Measurements from ENCODE around the gene HTR2C. TPM values are rescaled to one million over a fixed set of nuclear protein-coding genes. Genes with fewer than 3 reads are reported as not detected.

The HTR2C gene
- total RNA-seq, 1 donor from 2014 or later: 11.0 TPM

DNA sequence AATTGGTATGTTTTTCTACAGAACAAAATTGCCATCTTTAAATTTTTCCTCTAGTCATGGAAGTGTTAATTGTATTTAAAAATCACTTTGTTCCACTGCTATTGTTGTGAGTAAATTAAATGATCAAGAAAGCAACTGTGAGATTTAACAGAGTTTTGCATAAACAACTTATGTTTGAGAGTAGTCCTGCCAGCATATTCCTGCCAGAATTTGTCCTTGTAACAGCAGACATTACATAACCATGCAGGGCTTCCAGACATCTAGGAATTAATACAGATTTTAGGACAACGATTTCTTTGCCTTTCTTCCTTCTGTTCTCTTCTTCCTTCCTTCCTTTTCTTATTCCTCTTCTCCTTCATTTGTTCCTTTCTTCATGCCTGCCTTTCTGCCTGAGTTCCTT, 125.5 kb downstream of the HTR2C start:
- no peak for FAIRE-seq
- DNase-seq (ENCODE audit: low spot score in 2 of 2): no peak

DNA sequence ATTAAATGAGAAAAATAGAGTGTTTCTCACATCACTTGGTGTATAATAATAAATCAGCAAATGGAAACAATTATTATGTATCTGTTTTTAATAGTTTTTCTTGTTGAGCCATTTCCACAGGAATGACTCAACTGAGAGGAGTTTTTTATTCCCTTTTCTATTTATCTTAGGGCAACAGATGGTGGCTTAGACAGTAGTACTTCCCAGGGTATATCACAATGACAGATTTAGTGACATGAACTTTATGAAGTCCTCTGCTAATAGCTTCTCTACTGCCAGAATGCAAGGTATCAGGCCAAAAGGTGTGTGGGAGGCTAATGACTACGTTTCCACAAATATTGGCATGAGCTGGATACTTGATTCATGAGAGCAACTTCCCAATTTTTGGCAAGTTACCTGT, 126.7 kb downstream of the HTR2C start:
- no peak for DNase-seq (ENCODE audit: low spot score in 2 of 2)
- no peak for FAIRE-seq

DNA sequence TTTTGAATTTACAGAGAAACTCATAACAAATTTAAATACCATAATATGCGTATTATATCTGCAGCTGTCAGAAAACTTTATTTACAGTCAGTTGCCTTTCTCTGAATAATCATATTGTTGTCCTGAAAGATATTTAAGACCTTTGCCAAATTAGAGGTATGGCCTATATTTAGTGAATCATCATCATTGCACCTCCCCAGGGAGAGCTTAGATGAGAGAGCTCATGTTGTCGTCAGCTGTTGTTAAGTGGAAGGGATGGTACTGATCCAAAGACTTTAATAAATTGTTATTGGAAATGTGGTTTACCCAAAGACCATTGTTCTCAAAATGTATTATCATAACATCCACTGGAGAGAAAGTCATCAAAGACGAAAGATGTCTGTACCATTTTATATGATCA, 128.6 kb downstream of the HTR2C start:
- FAIRE-seq (no peak), DNase-seq (ENCODE audit: low spot score in 2 of 2) (no peak)

DNA sequence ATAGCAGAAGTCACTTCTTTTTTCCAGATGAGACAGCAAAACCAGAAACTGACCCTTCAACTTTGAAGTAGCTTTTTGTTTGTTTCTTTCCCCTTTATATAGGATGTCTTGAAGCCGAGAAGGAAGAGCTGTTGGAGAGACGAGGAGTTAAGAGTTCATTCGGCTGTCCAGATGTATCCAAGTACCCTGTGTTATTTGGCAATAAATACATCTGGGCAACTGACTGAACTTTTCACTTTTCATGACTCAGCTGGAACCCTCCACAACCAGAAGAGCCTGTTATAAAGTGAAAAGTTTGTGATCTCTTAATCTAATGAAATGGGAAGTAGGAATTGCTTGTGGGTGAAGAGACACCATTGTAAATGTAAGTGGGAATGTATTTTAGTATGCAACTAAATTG, 131.2 kb downstream of the HTR2C start:
- DNase-seq (ENCODE audit: low spot score in 2 of 2): no peak
- no peak for FAIRE-seq

DNA sequence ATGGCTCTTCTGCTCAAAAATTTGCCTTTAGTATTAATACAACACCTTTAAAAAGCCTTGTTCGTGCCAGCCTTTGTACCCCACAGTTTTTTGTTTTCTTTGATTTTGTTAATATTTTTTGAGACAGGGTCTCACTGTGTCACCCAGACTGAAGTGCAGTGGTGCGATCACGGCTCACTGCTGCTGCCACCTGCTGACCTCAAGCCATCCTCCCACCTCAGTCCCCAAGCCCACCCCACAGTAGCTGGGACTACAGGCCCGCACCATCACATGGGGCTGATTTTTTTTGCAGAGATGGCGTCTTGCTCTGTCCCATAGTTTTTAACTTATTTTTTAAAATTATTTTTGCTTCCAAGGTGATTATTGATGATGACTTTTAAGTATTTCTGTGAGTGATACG, 134.0 kb downstream of the HTR2C start:
- FAIRE-seq: no peak
- no peak for DNase-seq (ENCODE audit: low spot score in 2 of 2)

DNA sequence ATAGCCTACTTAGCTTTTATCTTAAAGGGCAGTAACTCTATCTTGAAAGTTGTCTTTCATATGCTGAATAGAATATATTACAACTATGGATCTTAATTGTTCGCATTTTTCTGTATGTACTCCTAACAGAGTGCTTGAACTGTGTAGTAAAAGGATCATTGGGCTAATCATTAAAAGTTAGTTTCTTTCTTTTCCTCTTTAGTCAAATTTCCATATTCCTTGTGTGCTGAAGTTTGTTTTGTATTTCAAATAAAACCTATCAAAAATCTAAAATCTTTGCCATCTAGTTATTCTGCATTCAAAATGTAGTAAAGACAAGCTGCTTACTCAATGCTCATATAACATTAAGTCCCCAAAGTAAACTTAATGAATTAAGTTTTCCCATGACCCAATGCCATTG, 182.7 kb downstream of the HTR2C start:
- FAIRE-seq: no peak
- DNase-seq (ENCODE audit: low spot score in 2 of 2): no peak

DNA sequence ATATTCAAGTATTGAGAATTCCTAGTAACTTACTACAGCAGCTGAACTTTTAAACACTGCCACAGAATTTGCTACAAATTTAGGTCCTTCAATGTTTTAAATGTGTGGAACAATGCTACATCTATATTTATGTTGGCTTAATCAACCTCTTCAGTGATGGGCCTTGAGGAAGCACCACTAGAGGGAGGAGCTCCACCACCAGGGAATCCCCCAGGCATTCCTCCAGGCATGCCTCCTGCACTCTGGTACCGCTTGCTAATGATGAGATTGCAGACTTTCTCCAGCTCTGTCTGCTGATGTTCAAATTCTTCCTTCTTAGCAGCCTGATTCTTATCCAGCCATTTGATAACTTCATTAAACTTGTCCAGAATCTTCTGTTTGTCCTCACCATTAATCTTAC, 190.8 kb downstream of the HTR2C start:
- no peak for DNase-seq (ENCODE audit: low spot score in 2 of 2)
- FAIRE-seq: no peak

DNA sequence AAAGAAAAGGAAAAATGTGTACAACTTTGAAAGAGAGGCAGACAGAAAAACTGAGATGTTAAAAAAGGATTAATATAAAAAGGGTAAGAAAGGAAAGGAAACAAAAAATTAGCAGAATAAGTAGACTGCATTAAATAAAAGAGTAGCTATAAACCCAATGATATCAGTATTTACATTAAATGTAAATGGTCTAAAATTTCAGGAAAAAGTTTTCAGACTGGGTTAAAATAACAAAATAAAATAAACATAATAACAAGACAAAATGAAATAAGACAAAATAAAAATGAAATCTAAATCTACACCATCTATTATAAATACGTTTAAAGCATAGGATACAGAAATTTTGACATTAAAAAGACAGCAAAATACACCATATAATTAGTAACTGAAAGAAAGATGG, 199.0 kb downstream of the HTR2C start:
- peak; percentile 37 for FAIRE-seq
- DNase-seq (ENCODE audit: low spot score in 2 of 2): no peak

DNA sequence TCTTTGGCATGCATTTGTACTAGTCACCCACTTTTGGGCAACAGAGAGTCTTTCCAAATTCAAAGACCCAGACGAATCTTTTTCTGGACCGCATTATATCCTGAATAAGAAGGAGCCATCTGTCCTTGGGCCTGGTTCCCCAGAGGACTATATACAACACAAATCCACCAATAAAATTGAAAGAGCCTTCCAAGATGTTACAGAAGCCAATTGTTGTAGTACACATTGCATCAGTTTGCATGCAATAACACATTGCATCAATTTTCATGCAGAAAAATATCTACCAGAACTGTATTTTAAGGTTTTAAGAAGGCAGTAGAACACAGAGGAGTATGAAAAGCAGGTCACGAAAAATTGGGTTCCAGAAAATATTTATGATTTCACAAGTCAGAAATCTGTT, 203.2 kb downstream of the HTR2C start:
- DNase-seq (ENCODE audit: low spot score in 2 of 2) (no peak), FAIRE-seq (no peak)

DNA sequence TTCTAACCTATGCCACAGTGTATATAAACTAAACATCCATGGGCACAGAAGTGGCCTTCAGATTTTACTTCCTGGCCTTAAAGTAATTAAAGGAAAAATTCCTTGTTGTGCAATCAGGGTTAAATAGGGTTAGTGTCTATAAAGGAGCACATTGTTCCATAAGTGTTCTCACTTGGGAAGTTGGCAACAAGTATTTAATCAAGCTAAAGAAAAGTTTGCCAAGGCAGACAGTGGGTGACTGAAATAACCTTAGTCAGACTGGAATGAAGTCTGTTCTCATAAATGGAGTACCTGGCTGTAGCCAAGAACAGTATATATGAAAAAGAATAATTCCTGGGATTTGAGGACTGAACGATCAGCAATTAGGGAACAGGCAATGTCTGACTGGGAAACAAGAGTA, 213.6 kb downstream of the HTR2C start:
- no peak for DNase-seq (ENCODE audit: low spot score in 2 of 2)

DNA sequence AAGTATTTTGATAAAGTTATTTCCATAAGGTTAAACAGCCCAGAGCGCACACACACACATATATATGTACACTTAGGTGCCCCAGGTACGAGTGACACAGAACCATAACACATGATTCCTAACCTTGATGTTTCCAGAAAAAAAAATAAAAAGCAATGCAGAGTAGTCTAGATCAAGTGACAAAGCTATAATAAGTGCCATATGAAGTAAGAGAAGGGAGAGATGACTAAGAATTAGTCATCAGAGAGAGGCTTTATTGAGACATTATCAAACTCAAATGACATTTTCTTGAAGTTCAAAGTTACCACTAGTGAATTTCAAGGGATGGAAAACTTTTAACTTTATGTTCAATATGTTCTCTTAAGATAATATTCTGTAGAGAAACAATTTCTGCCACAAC, 215.0 kb downstream of the HTR2C start:
- FAIRE-seq (no peak), DNase-seq (ENCODE audit: low spot score in 2 of 2) (no peak)

More for the DNA sequence above, 213.6 kb downstream of the HTR2C start:
- FAIRE-seq: no peak

DNA sequence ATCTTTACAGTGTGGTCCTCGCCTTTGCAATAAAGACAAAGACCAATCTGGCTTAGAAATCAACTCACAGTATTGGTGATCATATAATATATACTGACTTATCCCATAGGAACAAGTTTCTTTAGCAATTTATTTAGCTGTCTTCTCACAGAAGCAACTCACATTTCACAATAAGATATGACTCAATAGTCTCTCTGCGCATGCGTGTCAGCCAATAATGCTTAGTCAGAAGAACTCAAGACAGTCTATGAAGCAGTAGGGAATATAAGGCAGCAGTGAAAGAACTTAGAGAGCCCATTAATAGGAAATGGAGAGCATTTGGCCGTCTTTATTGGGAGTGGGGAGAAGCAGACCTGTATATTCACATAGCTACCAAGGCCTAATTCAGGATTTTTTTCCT, 216.8 kb downstream of the HTR2C start:
- DNase-seq (ENCODE audit: low spot score in 2 of 2): no peak
- no peak for FAIRE-seq

DNA sequence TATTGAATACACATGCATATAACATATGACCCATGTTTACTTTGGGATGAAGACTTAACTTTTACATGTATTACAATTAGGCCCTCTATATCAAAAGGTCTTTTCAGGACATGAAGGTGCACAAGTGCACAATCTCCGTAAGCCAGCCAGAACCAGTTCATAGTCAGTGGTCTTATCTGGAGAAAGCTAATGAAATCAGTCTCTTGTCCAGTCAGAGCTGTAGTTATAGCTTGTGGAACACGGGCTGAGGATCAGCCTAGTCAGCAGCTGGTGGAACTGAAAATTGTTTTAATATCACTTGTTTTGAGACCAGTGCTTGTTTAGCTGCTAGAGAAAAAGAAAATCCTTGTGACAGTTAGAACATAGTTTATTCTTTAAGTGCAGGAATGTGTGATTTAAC, 235.6 kb downstream of the HTR2C start:
- DNase-seq (ENCODE audit: low spot score in 2 of 2): no peak
- FAIRE-seq: no peak

DNA sequence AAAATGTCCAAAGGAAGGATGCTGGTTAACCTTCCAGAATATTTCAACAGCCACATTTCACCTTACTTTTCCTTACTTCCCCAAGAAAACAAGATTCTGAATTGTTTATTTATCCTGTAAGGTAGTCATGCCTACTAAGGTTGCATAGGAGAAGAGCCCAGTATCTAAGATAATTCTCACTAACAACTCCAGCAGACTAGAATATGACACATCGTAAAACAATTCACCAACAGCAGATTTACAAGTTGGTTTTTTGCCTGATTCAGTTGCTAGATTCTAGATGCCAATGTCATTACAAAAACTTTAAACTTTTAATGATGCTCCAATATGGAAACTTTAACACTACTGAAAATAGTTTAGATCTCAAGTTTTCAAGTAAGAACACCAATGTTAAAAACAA, 257.2 kb downstream of the HTR2C start:
- no peak for DNase-seq (ENCODE audit: low spot score in 2 of 2)
- FAIRE-seq: no peak

DNA sequence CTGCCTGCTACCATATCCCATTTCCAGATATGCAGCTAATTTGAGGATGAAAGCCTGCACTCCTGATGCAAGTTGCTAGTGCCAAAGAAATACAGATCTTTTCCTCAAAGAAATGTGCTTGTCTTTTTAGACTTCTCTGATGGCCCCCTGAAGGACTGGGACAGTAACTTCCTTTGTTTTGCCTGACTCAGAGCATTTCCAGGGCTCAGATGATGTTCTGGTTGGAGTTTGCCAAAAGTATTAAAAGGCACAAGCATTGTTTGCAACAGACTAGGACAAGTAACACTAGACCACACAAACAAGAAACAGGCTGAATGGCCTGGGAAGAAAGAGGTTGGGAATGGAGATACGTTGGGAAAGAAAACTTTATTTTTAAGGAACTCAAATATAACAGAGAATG, 258.3 kb downstream of the HTR2C start:
- no peak for DNase-seq (ENCODE audit: low spot score in 2 of 2)
- no peak for FAIRE-seq

DNA sequence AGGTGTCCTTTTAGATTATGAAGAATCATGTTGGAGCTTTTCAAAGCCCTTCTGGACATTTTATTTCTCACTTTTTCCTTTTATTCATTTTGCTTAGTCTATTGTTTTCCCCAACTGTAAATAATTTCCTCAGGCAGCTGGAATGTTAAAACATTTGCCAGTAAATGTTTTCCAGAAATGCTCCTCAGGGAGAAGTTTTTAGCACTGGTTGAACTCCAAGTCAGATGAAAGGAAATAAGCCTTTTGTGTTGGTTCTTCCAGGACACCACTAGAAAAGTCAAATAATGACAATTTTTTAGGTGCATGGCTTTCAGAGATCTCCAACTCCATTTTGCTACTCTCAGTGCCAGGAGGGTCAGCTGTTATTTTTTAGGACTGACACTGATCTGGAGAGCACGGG, 305.6 kb downstream of the HTR2C start:
- no peak for FAIRE-seq

DNA sequence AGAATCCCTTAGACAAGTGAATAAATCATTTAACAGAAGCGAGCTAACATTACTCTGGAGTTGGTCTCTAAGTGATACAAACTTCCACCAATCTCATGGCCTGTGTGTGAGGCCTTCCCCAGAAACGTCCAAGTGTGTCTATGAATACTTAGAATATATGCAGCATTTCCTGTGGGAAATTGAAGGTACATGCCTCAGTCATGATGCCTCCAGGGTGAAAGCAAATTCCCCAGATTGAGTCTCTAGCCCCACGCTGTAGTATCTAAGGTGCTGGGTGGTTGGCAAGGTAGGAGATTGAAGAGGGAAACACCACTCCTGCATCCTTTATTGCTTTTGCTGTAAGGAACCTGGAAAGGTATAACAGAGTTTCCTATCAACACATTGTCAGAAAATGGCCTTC, 319.7 kb downstream of the HTR2C start:
- DNase-seq (ENCODE audit: low spot score in 2 of 2): no peak
- no peak for FAIRE-seq

More for the DNA sequence above, 305.6 kb downstream of the HTR2C start:
- DNase-seq (ENCODE audit: low spot score in 2 of 2): no peak

DNA sequence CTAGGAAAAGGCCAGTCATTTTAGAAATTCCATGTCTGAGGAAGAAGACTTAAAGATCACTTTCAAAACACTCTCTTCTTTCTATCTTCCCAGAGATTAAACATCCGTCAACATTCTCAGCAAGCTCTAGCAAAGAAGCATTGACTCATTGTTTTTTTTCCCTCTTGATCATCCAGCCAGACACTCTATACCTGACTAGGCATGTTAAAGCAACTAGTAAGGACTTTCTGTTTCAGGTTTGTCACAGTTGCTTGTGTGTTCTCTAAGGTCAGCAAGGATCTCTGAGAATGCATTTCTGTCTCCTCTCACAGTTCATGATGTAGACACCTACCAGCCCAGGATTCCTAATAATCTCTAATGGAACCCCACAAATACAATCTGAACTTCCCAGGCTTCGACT, 321.4 kb downstream of the HTR2C start:
- no peak for DNase-seq (ENCODE audit: low spot score in 2 of 2)
- no peak for FAIRE-seq

DNA sequence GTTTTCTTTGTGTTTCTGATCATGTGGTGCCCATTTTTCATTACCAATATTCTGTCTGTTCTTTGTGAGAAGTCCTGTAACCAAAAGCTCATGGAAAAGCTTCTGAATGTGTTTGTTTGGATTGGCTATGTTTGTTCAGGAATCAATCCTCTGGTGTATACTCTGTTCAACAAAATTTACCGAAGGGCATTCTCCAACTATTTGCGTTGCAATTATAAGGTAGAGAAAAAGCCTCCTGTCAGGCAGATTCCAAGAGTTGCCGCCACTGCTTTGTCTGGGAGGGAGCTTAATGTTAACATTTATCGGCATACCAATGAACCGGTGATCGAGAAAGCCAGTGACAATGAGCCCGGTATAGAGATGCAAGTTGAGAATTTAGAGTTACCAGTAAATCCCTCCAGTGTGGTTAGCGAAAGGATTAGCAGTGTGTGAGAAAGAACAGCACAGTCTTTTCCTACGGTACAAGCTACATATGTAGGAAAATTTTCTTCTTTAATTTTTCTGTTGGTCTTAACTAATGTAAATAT, 323.2 kb downstream of the HTR2C start:
- DNase-seq (ENCODE audit: low spot score in 2 of 2) (no peak), FAIRE-seq (no peak)

DNA sequence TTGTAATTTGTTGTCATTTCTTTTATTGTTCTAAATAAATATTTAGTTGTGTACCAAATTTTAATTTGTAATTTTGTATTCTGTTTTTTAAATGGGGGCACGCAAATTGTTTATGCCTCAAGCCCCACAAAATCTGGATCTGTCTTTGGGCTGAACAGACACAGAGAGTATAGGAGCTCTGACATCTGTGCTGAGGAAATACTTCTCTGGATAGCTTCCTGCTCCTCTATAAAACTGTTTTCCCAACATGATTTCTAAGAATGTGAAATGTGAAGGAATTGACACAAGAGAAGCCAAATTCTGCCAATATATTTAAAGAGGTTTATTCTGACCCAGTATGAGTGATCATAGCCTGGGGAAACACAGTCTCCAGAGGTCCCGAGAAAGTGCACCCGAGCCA, 340.5 kb downstream of the HTR2C start:
- DNase-seq (ENCODE audit: low spot score in 2 of 2) (no peak), FAIRE-seq (no peak)

DNA sequence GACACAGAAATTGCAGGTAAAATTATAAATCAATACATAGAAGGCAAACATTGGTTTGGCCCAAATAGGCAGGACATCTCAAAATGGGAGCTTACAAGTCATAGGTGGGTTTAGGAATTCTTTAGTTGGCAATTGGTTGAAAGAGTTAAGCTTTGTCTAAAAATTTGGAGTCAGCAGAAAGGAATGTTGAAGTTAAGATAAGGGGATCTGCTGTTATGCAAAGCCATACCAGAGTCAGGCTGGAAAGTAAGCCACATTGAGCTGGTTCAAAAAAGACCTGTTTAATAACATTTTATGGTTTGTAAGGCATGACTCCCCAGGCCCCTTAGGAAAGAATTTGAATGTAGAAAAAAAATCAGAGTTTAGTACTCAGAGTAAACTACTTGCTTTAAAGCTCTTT, 341.0 kb downstream of the HTR2C start:
- no peak for DNase-seq (ENCODE audit: low spot score in 2 of 2)
- no peak for FAIRE-seq

DNA sequence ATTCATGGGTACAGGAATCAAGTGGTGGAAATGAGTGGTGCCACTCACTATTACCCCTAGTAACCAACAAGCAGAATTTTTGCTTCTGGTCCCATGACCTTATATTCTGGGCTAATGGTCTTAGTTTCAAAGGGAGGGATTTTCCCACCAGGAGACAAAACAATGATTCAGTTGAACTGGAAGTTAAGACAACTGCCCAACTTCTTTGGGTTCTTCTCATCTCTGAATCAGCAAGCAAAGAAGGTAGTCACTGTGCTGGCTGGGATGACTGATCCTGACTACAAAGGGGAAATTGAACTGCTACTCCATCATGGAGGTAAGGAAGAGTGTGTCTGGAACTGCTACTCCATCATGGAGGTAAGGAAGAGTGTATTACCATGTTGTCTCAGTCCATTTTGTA, 346.3 kb downstream of the HTR2C start:
- no peak for FAIRE-seq

DNA sequence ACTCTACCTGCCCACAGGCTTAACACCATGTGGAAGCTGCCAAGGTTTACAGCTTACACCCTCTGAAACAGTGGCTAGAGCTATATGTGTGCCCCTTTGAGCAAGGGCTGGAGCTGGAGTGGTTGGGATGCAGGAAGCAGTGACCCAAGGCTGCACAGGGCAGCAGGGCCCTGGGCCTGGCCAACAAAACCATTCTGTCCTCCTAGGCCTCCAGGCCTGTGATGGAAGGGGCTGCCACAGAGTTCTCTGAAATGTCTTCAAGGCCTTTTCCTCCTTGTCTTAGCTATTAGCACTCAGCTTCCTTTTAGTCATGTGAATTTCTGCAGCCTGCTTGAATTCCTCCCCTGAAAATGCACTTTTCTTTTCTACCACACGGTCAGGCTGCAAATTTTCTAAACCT, 348.7 kb downstream of the HTR2C start:
- DNase-seq (ENCODE audit: low spot score in 2 of 2) (no peak), FAIRE-seq (no peak)

More for the DNA sequence above, 346.3 kb downstream of the HTR2C start:
- DNase-seq (ENCODE audit: low spot score in 2 of 2): no peak
